Measurements from ENCODE around the gene CLEC17A. TPM values are rescaled to one million over a fixed set of nuclear protein-coding genes. Genes with fewer than 3 reads are reported as not detected.
"Not testable (repeated sequence)": the region's sequence is repeated elsewhere in the genome, so short reads cannot be mapped to it uniquely, and the experiment has no call there.

The CLEC17A gene
- total and polyA plus RNA-seq, 2 of the 13 experiments (the other 11 are each of a cell fraction or from before 2014, with no cell fraction given), result not detected

DNA sequence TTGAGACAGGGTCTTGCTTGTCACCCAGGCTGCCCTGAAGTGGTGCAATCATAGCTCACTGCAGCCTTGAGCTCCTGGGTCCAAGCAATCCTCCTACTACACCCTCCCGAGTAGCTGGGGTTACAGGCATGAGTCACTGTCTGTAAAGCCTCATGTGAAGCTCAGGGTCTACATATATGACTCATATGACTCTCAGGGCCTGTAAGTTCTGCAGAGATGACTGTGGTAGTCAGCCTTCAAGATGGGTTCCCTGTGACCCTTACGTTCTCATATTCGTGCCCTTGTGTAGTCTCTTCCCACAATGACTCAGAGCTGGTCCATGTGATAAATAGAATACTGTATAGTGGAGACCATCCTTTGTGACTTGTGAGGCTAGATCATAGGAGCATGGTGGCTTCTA is 2.3 kb downstream of the CLEC17A start:
- BruUV-seq (replicated peaks); H2AFZ ChIP-seq (ENCODE audit: low read length); H3K9me3 ChIP-seq (ENCODE audit: low read length); H3K27ac ChIP-seq (ENCODE audit: extremely low read length, insufficient read depth, low read length); H3K79me2 ChIP-seq (ENCODE audit: insufficient read depth, low read length); in situ Hi-C loops (cut with HindIII; ENCODE audit: extremely low pct_ligation_motif_present, low pct_unique_long_range_greater_than_20kb); H3K27me3 ChIP-seq (ENCODE audit: control insufficient read depth in 1 of 2, insufficient read depth in 2 of 2, low read length in 2 of 2); H3K4me1 ChIP-seq (ENCODE audit: insufficient read depth, low read length); CTCF ChIA-PET (ENCODE audit: low intra/inter-chr PET ratio, low total read pairs); DNase-seq (ENCODE audit: low spot score); ATAC-seq; POLR2A ChIA-PET; H3K36me3 ChIP-seq (replicated peaks in 1 of 2; ENCODE audit: control insufficient read depth in 1 of 2, insufficient read depth in 2 of 2, low read length in 2 of 2); FAIRE-seq; intact Hi-C loops (cut with micrococcal nuclease; ENCODE audit: unreplicated experiment); H4K20me1 ChIP-seq (ENCODE audit: insufficient read depth, low read length); H3K4me2 ChIP-seq (ENCODE audit: low read depth, low read length); H3K4me3 ChIP-seq (replicated peaks in 1 of 3; ENCODE audit: insufficient read depth in 1 of 3, low read depth in 2 of 3, low read length in 3 of 3); H3K9ac ChIP-seq (ENCODE audit: insufficient read depth, low read depth, low read length): not testable (repeated sequence)
- 0% methylated on average over 3 of the region's 3 CpGs for WGBS (ENCODE audit: low lambda C conversion rate)

- H3K36me3 ChIP-seq (replicated peaks in 1 of 2; ENCODE audit: control insufficient read depth in 1 of 2, insufficient read depth in 2 of 2, low read length in 2 of 2); H3K27ac ChIP-seq (ENCODE audit: extremely low read length, insufficient read depth, low read length); DNase-seq (ENCODE audit: low spot score); ATAC-seq; POLR2A ChIA-PET; H3K27me3 ChIP-seq (ENCODE audit: control insufficient read depth in 1 of 2, insufficient read depth in 2 of 2, low read length in 2 of 2); in situ Hi-C loops (cut with HindIII; ENCODE audit: extremely low pct_ligation_motif_present, low pct_unique_long_range_greater_than_20kb); H3K4me3 ChIP-seq (replicated peaks in 1 of 3; ENCODE audit: insufficient read depth in 1 of 3, low read depth in 2 of 3, low read length in 3 of 3); H3K4me1 ChIP-seq (ENCODE audit: insufficient read depth, low read length); H3K9me3 ChIP-seq (ENCODE audit: low read length); CTCF ChIA-PET (ENCODE audit: low intra/inter-chr PET ratio, low total read pairs); intact Hi-C loops (cut with micrococcal nuclease; ENCODE audit: unreplicated experiment); H3K9ac ChIP-seq (ENCODE audit: insufficient read depth, low read depth, low read length); H3K79me2 ChIP-seq (ENCODE audit: insufficient read depth, low read length); H4K20me1 ChIP-seq (ENCODE audit: insufficient read depth, low read length); FAIRE-seq; BruUV-seq (replicated peaks); H3K4me2 ChIP-seq (ENCODE audit: low read depth, low read length); H2AFZ ChIP-seq (ENCODE audit: low read length): not testable (repeated sequence)
- WGBS (ENCODE audit: low lambda C conversion rate), result 0% methylated on average over 1 of the region's 4 CpGs
Measured at GRCh38 chr19:14589433-14589832, 6.5 kb downstream of the CLEC17A start.

- in situ Hi-C loops (cut with HindIII; ENCODE audit: extremely low pct_ligation_motif_present, low pct_unique_long_range_greater_than_20kb) (no loop called here), intact Hi-C loops (cut with micrococcal nuclease; ENCODE audit: unreplicated experiment) (no loop called here)
- ChIA-PET CTCF (ENCODE audit: low intra/inter-chr PET ratio, low total read pairs) (no interaction called here), POLR2A (no interaction called here)
- Histone ChIP-seq H4K20me1 (ENCODE audit: insufficient read depth, low read length) (no peaks in the 10 kb centered on the region), H3K9me3 (ENCODE audit: low read length) (0 out of 2 replicates have a peak, but pooled peaks cover 9% of the 10 kb centered on the region), H3K4me3 (replicated peaks in 1 of 3; ENCODE audit: insufficient read depth in 1 of 3, low read depth in 2 of 3, low read length in 3 of 3) (no peak overlapping the region), H3K36me3 (replicated peaks in 1 of 2; ENCODE audit: control insufficient read depth in 1 of 2, insufficient read depth in 2 of 2, low read length in 2 of 2) (no peaks in the 10 kb centered on the region), H3K4me2 (ENCODE audit: low read depth, low read length) (no peak overlapping the region), H3K27ac (ENCODE audit: extremely low read length, insufficient read depth, low read length) (no peak overlapping the region), H3K4me1 (ENCODE audit: insufficient read depth, low read length) (no peaks in the 10 kb centered on the region), H3K9ac (ENCODE audit: insufficient read depth, low read depth, low read length) (no peak overlapping the region), H3K27me3 (ENCODE audit: control insufficient read depth in 1 of 2, insufficient read depth in 2 of 2, low read length in 2 of 2) (no peaks in the 10 kb centered on the region; a peak in 2 of 5 replicates), H3K79me2 (ENCODE audit: insufficient read depth, low read length) (no peaks in the 10 kb centered on the region), H2AFZ (ENCODE audit: low read length) (no peak overlapping the region)
- DNase-seq (ENCODE audit: low spot score) (no peak), ATAC-seq (no peak), FAIRE-seq (no peak)
- BruUV-seq (replicated peaks), result no TSS peak
- 3% methylated on average over 3 of the region's 3 CpGs for WGBS (ENCODE audit: low lambda C conversion rate)
- TF ChIP-seq, protein P1, sequence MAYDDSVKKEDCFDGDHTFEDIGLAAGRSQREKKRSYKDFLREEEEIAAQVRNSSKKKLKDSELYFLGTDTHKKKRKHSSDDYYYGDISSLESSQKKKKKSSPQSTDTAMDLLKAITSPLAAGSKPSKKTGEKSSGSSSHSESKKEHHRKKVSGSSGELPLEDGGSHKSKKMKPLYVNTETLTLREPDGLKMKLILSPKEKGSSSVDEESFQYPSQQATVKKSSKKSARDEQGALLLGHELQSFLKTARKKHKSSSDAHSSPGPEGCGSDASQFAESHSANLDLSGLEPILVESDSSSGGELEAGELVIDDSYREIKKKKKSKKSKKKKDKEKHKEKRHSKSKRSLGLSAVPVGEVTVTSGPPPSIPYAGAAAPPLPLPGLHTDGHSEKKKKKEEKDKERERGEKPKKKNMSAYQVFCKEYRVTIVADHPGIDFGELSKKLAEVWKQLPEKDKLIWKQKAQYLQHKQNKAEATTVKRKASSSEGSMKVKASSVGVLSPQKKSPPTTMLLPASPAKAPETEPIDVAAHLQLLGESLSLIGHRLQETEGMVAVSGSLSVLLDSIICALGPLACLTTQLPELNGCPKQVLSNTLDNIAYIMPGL (CRISPR knock-in tag; IDR thresholded peaks at IDR 0.05; ENCODE audit: borderline replicate concordance in 1 of 2, low read depth in 1 of 2), result no peak
- TF ChIP-seq, protein P2, sequence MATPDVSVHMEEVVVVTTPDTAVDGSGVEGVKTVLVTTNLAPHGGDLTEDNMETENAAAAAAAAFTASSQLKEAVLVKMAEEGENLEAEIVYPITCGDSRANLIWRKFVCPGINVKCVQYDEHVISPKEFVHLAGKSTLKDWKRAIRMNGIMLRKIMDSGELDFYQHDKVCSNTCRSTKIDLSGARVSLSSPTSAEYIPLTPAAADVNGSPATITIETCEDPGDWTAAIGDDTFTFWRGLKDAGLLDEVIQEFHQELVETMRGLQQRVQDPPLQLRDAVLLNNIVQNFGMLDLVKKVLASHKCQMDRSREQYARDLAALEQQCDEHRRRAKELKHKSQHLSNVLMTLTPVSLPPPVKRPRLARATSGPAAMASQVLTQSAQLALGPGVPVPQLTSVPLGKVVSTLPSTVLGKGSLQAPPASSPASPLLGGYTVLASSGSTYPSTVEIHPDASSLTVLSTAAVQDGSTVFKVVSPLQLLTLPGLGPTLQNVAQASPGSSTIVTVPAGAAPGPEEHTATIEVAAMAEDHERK (CRISPR knock-in tag; IDR thresholded peaks at IDR 0.05; ENCODE audit: low read depth), result no peak
- TF ChIP-seq NFRKB (IDR thresholded peaks at IDR 0.05) (peak; percentile 15; the same call in 1 of the 2 replicates), MAFG (CRISPR knock-in tag; IDR thresholded peaks at IDR 0.05) (no peak), ZNF430 (CRISPR knock-in tag; IDR thresholded peaks at IDR 0.05) (no peak), CREB1 (IDR thresholded peaks at IDR 0.05) (peak; percentile 75; the same call in 1 of the 2 replicates), CREB1 (CRISPR knock-in tag; IDR thresholded peaks at IDR 0.05) (no peak), NONO (IDR thresholded peaks at IDR 0.05) (no peak), NONO (CRISPR knock-in tag; conservative IDR thresholded peaks at IDR 0.05) (no peak), TBL1XR1 (IDR thresholded peaks at IDR 0.05; ENCODE audit: borderline replicate concordance, low read length, partially characterized antibody) (no peak)
Measured at GRCh38 chr19:14595558-14595957, 12.7 kb downstream of the CLEC17A start.
